ENCODE results near the gene SMAD7. TPM values are rescaled to one million over a fixed set of nuclear protein-coding genes. Genes with fewer than 3 reads are reported as not detected.
"Not testable (repeated sequence)": the region's sequence is repeated elsewhere in the genome, so short reads cannot be mapped to it uniquely, and the experiment has no call there.

SMAD7 gene
- total RNA-seq, 2 donors from 2014 or later: 23.3 to 44.5 TPM

DNA sequence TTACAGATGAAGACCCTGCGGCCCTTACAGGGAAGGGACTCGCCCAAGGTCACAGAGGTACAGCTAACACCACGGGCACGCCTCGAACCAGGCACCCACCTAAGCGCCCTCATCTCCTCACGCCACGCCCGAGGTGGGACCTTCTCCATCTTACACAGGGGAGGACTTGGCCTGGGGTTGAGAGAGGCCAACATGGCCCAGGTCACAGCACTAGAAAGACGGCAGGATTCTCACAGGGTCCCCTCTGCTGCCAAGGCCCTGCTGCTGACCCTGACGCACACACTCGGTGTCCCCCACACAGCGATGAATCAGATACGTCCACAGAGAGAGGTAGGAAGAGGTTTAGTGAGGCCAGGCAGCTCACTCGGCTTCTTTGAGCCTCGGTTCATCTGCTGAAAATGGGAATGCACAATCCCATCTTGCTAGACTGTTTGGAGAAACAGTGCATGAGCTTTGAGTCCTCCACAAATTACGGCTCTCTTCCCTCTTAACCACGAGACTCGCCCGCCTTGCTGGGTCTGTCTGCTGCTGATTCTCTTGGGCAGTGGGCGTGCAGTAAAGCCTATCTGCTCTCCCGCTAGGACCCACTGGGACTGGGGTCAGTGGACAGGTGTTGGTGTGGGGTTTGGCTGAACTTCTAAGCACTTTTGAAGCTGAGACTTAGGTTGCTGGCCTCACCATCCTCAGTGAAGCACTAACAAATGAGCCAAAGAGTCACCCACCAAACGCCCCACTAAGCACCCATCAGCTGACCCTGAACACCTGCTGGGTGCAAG, 79.2 kb downstream of the SMAD7 start:
- H3K9me3 ChIP-seq: no peaks in the 10 kb centered on the region
- H3K36me3 ChIP-seq (replicated peaks in 1 of 2; ENCODE audit: insufficient read depth in 1 of 2, low read depth in 2 of 2): no peaks in the 10 kb centered on the region
- peaks cover 1% of the 10 kb centered on the region for H3K4me1 ChIP-seq
- TF ChIP-seq, protein P1, sequence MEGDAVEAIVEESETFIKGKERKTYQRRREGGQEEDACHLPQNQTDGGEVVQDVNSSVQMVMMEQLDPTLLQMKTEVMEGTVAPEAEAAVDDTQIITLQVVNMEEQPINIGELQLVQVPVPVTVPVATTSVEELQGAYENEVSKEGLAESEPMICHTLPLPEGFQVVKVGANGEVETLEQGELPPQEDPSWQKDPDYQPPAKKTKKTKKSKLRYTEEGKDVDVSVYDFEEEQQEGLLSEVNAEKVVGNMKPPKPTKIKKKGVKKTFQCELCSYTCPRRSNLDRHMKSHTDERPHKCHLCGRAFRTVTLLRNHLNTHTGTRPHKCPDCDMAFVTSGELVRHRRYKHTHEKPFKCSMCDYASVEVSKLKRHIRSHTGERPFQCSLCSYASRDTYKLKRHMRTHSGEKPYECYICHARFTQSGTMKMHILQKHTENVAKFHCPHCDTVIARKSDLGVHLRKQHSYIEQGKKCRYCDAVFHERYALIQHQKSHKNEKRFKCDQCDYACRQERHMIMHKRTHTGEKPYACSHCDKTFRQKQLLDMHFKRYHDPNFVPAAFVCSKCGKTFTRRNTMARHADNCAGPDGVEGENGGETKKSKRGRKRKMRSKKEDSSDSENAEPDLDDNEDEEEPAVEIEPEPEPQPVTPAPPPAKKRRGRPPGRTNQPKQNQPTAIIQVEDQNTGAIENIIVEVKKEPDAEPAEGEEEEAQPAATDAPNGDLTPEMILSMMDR (IDR thresholded peaks at IDR 0.05): no peak
- no peak for TF ChIP-seq POLR2A (IDR thresholded peaks at IDR 0.05)
- 83 to 89% methylated on average over 9 to 23 of the region's 23 CpGs for WGBS, 2 donors
- intact Hi-C loops (cut with DNase I): no loop called here
- DNase-seq (no peak), ATAC-seq (no peak)
- no peak overlapping the region for H3K27ac ChIP-seq
- no peaks in the 10 kb centered on the region for H3K27me3 ChIP-seq
- no peak overlapping the region for H3K4me3 ChIP-seq

DNA sequence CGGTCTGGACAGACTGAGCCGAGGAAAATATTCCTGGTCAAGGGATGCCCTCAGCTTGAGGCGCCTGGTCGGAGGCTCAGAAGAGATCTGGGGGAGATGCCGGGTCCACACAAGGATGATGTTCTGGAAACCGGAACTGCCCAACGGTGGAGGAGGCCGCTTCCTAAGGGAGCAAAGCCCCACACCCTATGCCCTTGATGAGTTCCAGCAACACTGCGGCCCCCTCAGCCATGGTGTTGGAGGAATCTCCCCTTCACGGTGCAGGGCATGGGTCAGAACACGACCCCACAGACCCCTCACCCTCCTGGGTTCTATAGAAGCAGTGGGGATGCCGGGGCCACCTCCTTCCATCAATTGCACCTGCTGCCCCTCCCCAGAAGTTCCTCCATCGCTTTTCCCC, 79.8 kb downstream of the SMAD7 start:
- H3K27me3 ChIP-seq; H3K36me3 ChIP-seq (replicated peaks in 1 of 2; ENCODE audit: insufficient read depth in 1 of 2, low read depth in 2 of 2); H3K4me3 ChIP-seq; H3K27ac ChIP-seq; H3K4me1 ChIP-seq; H3K9me3 ChIP-seq; DNase-seq; intact Hi-C loops (cut with DNase I); ATAC-seq: not testable (repeated sequence)
- WGBS, 2 donors: 72 to 89% methylated on average over 8 to 9 of the region's 13 CpGs

Data from body of pancreas (tissue), 4 donors.